Suprapubic skin (tissue), 3 donors: ENCODE results near the gene NEAT1.

Source experiments
- CTCF ChIP-seq, 2 donors: fragments of 200-600 bp in 1 of 2; fragments of 450-650 bp in 1 of 2; sonication (generic) in 1 of 2; IDR thresholded peaks; one replicate each; pipeline ENCODE4 v1.5.1; 2016 to 2019; ENCODE audit warnings: antibody characterized with exemption in 2 of 2, mild to moderate bottlenecking in 1 of 2, moderate library complexity in 1 of 2
- POLR2A ChIP-seq, 2 donors: fragments of 450-650 bp; IDR thresholded peaks; one replicate each; pipeline ENCODE4 v1.6.1; 2017; ENCODE audit warnings: antibody characterized with exemption in 2 of 2, mild to moderate bottlenecking in 2 of 2, moderate library complexity in 2 of 2

DNA sequence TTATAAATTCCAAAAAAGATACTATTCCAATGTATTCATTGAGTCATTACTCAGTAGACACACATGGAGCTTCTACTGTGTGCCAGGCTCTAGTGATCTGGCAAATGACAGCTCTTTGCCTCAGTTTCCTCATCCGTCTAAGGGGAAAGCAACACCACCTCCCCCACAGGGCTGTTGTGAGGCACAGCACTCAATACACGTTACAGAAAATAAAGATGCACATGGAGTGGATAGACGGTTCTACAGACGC lies 69.7 kb downstream of the NEAT1 start:
- TF ChIP-seq CTCF (IDR thresholded peaks at IDR 0.05) (no peak), POLR2A (IDR thresholded peaks at IDR 0.05) (no peak)
